Medulla oblongata (tissue), 1 donor: ENCODE measurements around the gene WNK2.

ENCODE experiments used
- DNase-seq: peaks from one replicate; pipeline ENCODE4 v3.0.0-alpha.2; 2015; ENCODE audit errors: extremely low spot score

The WNK2 gene

DNA sequence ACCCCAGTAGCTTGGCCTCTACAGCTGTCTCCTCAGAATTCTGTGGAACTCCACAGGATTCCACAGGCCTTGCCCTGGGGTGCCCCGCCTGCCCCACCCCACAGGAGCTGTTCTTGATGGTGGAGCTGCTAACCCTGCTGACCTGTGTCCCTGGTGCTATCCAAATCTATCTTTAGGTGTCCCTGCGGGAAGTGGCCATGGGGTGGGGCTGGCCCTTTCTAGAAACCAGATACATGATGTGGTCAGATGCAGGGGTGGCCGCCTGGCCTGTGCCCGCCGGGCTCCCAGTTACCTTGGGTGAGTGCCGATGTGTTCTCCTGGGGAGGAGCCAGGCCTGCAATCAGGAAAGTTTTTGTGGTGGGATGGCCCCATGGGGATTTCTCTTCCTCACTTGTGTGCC is 34.2 kb downstream of the WNK2 start:
- DNase-seq = no peak

DNA sequence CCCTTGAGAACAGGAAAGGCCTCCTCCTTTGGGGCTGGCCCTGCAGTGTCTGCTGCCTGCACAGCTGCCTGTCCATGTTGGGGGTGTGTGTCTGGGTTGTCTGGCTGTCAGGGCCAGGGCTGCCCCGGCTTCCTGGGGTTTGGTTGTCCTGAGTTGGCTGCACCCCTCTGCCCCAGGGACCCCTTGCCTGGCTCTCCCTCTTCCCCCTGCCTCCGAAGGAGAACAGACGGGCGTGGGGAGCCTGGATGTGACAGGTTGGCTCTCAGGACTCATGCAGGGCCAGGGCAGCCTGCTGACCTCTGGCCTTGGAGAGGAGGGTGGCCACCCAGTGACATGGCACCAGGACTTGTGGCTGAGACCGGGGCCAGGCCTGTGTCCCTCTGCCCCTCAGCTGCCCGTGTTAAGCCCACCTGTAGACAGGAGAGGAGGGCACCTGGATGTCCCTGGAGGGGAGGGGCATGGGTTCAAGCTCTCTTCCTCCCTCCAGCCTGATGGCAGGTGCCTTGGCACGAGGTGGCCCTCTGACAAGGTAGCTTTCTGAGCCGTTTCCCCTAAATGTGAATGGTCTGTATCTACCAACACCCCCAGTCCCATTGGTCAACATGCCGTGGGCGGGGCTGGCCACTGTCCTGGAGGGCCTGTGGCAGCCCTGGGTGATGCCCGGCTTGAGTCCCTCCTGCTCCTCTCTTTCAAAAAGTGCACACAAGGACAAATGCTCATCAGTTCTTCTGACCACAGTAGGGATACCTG is 34.9 kb downstream of the WNK2 start:
- DNase-seq = no peak

DNA sequence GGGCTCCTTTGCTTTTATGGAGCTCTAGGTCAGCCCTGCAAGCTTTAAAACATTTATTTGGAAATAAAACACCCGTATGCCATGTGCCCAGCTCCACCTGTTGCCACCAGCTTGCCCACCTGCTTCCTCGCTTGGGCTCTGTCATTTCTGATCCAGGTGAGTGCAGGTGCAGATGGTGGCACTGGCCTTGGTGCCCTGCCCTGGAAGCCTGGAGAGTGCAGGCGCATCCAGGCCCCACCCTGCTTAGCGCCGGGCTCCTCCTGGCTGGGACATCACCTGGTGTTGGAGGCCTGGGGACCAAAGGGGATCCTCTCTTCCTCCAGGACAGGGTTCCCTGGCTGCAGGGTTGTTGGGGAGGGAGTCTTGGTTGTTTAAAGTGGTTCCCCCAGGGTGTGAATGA is 35.8 kb downstream of the WNK2 start:
- DNase-seq = no peak

GRCh38 chr9:93220627-93221026 is 36.7 kb downstream of the WNK2 start:
- DNase-seq = no peak

DNA sequence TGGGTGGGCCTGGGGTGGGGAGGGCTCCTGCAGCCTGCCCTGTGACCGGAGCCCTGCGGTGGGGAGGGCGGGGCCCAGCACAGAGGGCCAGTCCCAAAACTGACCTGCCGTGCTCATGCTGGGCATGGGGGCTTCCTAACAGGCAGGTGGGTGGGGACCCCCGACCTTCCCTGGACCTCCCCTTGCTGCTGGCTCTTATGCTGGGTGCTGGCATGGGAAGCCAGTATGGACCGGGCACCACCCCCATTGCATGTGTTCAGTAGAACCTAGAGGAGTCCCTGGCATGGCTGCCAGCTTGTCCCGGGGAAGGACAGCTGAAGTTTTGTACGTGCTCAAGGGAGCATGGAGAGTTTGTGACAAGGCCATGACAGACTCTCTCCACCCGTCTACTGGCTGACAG is 37.1 kb downstream of the WNK2 start:
- DNase-seq = no peak

DNA sequence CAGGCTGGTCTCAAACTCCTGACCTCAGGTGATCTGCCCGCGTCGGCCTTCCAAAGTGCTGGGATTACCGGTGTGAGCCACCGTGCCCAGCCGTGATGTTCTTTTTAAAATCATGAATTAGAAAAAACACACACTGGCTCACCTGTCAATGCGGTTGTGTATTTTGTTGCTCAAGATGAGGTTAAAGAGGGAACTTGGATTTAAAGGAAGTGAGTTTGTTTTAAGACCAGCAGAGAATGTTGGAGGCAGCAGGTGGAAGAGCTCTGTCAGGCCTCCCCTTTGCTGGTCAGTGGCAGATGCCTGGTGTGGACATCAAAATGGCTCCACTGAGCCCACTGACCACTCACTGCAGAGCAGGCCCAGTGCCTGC is 38.9 kb downstream of the WNK2 start:
- no peak for DNase-seq

DNA sequence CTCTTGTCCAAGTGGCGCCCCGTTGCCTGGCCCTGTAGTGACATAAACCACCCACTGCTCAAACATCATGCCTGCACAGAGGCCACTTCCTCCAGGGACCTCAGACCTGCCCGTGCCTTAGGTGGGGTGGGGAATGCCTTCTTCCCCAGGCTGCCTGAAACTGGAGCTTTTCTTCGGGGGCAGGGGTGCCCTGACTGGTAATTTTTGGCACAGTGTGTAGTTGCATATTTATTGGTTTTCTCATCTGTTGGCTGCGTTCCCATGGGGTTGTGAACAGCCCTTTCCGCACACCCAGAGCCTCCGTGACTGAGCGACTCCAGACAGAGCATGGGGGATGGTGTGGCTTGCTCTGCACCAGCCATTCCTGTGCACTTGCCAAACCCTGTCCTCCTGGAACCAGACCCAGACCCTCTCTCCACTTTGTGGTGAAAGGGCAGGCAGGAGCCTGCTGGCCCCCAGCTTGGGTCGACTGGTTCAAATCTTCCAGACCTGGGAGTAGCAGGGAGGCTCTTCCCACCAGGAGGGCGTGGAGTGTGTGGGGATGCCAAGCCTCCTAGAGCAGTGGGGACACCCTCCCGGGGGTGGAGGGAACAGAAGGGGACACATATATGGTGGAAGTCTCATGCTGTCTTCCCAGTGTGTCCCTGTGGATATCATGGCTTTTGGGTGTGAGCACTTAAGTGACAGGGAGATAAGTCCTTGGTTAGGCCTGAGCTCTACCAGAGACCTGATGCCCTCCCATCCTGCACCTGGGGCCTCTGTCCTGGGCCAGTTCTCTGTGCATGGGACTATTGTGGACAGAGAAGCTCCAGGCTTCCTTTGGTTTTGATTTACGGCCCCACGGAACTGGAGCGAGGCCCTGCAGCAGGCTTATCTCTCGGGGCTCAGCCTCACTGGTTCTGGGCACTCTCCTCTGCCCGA is 39.6 kb downstream of the WNK2 start:
- DNase-seq = no peak

GRCh38 chr9:93224591-93224990 is 40.7 kb downstream of the WNK2 start:
- DNase-seq = no peak

DNA sequence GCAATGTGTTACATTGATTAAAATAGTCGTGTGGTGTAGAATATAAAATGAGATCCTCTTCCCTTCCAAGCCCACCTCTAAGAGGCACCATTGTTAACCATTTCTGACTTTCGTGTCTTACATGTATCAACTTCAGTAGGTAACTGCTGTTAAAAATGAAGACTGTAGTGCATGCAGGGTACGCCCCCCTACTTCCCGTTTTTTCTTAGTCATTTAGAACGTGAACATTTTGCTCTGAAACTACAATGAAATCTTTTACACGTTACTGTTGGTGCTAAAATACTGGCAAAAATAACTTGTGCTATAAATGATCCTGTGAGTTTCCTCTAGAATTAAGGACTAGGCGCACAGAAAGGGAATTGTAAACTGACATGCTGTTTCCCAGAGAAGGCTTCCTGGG is 41.5 kb downstream of the WNK2 start:
- DNase-seq = no peak

DNA sequence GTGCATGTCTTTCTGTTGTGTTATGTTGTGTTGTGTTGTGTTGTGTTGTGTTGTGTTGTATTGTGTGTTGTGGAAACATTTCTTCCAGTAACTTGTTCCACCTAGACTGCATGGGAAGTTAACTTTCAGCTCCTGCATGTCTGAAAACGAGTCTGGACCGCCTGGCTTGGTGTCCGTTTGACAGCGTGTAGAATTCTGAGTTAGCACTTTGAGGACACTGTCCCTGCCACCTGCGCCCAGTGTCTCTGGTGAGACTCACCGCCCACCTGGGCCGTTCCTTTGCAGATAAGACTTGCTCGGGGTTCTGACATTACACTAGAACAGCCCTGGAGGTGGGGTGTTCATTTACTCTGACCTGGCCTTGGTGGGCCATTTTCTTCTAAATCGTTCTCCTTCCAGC is 42.0 kb downstream of the WNK2 start:
- DNase-seq = no peak

DNA sequence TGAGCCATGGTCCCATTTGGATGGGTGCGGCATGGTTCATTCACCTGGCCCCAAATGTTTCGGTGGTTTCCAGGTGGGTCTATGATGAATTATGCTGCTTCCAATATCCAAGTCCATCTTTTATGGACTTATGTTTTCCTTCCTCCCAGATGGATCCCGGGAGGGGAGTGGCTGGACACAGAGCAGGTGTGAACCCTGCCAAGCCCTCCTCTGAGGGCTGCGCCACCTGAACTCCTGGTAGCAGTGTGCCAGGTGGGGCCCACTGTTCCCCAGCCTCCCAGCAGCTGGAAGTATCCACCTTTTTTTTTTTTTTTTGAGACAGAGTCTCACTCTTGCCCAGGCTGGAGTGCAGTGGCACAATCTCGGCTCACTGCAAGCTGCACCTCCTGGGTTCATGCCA is 42.9 kb downstream of the WNK2 start:
- no peak for DNase-seq

DNA sequence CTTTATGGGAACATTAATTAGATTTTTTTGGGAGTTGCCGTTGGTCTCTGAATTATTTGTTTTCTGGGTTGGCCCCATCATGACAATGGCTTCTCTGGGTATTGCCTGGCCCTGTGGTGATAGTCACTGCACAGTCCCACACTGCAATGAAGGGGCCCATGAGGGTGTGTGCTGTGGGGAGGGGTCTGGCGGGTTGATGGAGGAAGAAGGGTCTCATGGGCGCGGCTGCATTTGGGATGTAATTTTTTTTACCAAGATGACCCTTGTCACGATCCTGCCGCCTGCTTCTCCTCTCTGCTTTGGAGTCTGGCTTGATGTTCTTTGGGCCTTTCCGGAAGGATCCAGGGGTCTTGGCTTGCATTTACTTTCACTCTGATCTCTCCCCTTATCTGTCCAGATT is 44.1 kb downstream of the WNK2 start:
- DNase-seq = no peak

DNA sequence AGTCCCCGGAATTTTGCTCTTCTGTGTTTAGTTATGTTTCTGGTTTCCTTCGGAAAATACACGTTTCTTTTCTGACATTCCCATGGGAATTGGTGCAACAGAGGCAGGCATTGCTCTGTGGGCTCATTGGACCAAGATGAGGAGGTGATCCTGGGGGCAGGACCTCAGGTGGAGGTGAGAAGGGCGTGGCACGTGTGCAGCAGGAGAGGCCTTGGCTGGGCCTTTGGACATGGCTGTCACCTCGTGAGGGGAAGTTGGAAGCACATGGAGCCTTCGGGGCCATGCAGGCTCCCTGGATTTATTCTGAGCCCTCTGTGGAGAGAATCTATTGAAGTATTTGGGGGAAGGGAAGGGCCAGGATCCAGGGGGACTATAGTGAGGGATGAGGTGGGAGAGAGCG is 44.5 kb downstream of the WNK2 start:
- DNase-seq = no peak

DNA sequence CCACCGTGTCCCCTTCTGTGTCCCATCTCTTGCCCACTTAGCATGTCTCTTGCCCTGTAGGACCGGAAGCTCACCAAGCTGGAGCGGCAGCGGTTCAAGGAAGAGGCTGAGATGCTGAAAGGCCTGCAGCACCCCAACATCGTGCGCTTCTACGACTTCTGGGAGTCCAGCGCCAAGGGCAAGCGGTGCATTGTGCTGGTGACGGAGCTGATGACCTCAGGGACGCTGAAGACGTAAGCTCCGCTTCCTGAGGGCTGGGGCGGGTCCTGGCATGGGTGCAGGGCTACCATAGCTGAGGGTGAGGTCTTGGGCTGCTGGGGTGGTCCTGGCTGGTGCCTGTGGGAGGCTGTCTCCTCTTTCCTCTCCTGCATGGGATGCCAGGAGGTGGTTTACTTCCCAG is 45.7 kb downstream of the WNK2 start:
- DNase-seq = no peak

DNA sequence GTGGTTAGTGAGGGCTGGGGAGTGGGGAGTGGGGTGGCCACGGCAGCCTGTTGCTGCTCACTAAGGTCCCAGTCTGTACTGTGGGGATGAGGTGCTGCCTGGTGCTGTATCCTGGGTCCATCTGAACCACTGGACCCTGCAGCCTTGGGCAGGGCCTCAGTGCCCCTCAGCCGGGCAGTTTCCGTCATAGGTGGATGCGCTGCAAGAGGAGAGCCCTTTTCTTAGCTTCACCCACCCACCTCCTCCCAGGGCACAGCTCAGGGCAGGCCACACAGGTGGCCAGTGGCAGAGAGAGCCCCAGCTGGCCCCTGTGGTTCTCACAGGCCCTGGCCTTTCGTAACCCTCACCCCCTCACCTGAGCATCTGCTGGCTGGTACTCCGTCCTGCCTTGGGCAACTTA is 46.2 kb downstream of the WNK2 start:
- no peak for DNase-seq

GRCh38 chr9:93230601-93231000 is 46.7 kb downstream of the WNK2 start:
- DNase-seq = no peak

DNA sequence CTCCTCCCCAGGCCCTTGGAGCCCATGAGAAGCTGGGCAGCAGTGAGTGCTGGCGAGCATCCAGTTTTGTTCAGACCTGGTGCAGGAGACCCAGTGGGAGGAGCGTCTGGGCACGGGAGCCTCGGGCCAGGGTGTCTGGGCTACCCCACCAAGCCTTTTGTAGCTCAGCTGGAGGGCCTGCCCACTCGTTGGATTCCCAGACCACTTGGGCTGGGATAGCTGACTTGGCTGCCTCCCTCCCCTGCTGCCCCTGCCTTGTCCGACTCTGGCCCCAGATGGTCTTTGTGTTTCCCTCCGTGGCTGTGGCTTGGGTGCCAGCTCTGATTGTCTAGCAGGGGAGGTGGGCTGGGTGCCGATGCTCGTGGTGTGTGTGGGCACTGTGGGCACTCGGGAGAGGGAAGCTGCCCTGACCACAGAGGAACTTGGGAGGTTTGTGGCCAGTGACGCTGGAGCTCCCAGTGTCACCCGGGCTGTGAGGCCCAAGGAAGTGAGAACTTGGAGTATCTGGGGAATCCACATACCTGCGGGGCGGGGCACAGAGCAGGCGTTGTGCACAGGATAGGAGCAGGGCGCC is 47.3 kb downstream of the WNK2 start:
- DNase-seq = peak; percentile 80

- no peak for DNase-seq
Measured at GRCh38 chr9:93231716-93232115, 47.8 kb downstream of the WNK2 start.

- no peak for DNase-seq
Measured at GRCh38 chr9:93232388-93232960, 48.5 kb downstream of the WNK2 start.

GRCh38 chr9:93233033-93233432 is 49.1 kb downstream of the WNK2 start:
- no peak for DNase-seq

DNA sequence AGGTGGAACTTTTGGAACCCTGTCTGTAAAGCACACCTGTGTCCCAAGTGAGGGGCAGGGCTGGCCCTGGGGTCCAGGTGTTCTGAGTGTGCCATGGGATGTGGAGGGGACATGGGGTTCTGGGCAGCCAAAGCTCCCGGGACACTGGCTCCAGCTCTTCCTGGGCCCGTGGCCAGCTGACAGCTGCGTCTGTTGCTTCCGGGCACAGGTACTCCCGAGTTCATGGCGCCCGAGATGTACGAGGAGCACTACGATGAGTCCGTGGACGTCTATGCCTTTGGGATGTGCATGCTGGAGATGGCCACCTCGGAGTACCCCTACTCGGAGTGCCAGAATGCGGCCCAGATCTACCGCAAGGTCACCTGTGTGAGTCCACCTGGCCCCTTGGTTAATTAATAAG is 50.7 kb downstream of the WNK2 start:
- DNase-seq = no peak

DNA sequence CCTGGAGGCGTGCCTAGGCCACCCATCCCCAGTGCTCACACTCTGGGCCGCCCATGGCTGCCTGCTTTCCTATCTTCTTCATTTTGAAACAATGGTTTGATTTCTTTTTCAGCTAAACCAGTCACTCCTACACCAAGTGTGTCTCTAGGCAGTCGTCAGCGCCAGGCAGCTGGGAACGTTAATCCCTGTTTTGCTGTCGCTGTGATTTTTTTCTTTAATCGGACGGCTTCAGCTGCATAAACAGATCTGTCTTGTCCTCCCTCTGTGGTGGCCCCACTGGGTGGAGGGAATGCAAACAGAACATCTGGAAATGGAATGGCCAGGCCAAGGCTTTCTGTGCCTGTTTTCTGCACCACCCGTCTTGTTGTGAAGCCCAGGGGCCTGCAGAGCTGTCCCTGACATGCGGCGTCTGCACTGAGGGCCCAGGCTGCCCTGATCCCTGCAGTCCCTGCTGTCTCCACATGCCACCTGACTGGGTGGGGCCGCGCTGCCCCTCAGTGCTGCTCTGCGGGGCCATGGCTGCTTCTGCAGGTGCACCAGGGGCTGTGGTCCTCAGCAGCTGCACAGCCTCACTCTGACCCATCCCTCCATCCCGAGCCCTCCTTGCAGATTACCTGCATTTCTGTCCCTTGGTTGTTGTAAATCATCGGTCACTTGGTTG is 51.5 kb downstream of the WNK2 start:
- no peak for DNase-seq
